GM21381 (cell line): ENCODE measurements around the gene B2M.
A peak's percentile ranks its signal among the peaks of the same experiment; 100 is the strongest.
"Not testable (repeated sequence)": the region's sequence is repeated elsewhere in the genome, so short reads cannot be mapped to it uniquely, and the experiment has no call there.

Source experiments
- ATAC-seq: cut with Tn5 transposase; IDR thresholded peaks from one replicate; pipeline ENCODE4 v1.9.1; 2021; ENCODE audit warnings: mild to moderate bottlenecking, moderate library complexity; ENCODE audit not compliant: unreplicated experiment

B2M gene

GRCh38 chr15:44697014-44697413, 14.3 kb upstream of the B2M start:
- ATAC-seq = no peak

GRCh38 chr15:44698641-44699040, 12.7 kb upstream of the B2M start:
- no peak for ATAC-seq

DNA sequence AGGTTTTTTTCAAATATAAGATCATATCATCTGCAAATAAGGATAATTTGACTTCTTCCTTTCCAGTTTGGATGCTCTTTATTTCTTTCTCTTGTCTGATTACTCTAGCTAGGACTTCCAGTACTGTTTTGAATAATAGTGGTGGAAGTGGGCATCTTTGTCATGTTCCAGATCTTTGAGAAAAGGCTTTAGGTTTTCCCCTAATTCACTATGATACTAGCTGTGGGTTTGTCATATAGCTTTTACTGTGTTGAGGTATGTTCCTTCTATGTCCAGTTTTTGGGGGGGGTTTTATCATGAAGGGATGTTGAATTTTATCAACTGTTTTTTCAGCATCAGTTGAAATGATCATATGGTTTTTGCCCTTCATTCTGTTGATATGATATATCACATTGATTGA, 10.6 kb upstream of the B2M start:
- ATAC-seq = not testable (repeated sequence)

GRCh38 chr15:44705986-44706385, 5.3 kb upstream of the B2M start:
- no peak for ATAC-seq

DNA sequence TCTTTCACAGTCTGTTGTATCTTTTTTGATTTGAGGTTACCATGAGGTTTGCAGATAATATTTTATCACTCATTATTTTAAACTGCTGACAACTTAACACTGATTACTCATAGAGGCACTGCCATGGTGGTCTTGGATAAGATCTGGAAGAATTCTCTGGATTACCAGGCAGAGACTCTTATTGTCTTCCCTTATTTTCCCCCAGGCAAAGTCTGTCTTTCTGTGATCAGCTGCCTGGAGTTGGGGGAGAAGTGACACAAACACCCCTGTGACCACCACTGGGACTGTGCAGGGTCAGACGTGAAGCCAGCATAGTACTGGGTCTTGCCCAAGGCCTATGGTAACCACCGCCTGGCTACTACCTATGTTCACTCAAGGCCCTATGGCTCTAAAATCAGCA, 4.9 kb upstream of the B2M start:
- ATAC-seq = no peak

GRCh38 chr15:44706946-44707636, 4.2 kb upstream of the B2M start:
- ATAC-seq = no peak

- no peak for ATAC-seq
Observed at GRCh38 chr15:44710236-44711095, 851 bp upstream of the B2M start.

DNA sequence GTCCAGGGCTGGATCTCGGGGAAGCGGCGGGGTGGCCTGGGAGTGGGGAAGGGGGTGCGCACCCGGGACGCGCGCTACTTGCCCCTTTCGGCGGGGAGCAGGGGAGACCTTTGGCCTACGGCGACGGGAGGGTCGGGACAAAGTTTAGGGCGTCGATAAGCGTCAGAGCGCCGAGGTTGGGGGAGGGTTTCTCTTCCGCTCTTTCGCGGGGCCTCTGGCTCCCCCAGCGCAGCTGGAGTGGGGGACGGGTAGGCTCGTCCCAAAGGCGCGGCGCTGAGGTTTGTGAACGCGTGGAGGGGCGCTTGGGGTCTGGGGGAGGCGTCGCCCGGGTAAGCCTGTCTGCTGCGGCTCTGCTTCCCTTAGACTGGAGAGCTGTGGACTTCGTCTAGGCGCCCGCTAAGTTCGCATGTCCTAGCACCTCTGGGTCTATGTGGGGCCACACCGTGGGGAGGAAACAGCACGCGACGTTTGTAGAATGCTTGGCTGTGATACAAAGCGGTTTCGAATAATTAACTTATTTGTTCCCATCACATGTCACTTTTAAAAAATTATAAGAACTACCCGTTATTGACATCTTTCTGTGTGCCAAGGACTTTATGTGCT, 527 bp downstream of the B2M start:
- peak; percentile 5 for ATAC-seq

DNA sequence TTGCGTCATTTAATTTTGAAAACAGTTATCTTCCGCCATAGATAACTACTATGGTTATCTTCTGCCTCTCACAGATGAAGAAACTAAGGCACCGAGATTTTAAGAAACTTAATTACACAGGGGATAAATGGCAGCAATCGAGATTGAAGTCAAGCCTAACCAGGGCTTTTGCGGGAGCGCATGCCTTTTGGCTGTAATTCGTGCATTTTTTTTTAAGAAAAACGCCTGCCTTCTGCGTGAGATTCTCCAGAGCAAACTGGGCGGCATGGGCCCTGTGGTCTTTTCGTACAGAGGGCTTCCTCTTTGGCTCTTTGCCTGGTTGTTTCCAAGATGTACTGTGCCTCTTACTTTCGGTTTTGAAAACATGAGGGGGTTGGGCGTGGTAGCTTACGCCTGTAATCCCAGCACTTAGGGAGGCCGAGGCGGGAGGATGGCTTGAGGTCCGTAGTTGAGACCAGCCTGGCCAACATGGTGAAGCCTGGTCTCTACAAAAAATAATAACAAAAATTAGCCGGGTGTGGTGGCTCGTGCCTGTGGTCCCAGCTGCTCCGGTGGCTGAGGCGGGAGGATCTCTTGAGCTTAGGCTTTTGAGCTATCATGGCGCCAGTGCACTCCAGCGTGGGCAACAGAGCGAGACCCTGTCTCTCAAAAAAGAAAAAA, 1.2 kb downstream of the B2M start:
- ATAC-seq = no peak

DNA sequence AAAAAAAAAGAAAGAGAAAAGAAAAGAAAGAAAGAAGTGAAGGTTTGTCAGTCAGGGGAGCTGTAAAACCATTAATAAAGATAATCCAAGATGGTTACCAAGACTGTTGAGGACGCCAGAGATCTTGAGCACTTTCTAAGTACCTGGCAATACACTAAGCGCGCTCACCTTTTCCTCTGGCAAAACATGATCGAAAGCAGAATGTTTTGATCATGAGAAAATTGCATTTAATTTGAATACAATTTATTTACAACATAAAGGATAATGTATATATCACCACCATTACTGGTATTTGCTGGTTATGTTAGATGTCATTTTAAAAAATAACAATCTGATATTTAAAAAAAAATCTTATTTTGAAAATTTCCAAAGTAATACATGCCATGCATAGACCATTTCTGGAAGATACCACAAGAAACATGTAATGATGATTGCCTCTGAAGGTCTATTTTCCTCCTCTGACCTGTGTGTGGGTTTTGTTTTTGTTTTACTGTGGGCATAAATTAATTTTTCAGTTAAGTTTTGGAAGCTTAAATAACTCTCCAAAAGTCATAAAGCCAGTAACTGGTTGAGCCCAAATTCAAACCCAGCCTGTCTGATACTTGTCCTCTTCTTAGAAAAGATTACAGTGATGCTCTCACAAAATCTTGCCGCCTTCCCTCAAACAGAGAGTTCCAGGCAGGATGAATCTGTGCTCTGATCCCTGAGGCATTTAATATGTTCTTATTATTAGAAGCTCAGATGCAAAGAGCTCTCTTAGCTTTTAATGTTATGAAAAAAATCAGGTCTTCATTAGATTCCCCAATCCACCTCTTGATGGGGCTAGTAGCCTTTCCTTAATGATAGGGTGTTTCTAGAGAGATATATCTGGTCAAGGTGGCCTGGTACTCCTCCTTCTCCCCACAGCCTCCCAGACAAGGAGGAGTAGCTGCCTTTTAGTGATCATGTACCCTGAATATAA, 2.0 kb downstream of the B2M start:
- ATAC-seq = no peak

DNA sequence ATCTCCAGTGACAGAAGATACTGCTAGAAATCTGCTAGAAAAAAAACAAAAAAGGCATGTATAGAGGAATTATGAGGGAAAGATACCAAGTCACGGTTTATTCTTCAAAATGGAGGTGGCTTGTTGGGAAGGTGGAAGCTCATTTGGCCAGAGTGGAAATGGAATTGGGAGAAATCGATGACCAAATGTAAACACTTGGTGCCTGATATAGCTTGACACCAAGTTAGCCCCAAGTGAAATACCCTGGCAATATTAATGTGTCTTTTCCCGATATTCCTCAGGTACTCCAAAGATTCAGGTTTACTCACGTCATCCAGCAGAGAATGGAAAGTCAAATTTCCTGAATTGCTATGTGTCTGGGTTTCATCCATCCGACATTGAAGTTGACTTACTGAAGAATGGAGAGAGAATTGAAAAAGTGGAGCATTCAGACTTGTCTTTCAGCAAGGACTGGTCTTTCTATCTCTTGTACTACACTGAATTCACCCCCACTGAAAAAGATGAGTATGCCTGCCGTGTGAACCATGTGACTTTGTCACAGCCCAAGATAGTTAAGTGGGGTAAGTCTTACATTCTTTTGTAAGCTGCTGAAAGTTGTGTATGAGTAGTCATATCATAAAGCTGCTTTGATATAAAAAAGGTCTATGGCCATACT, 4.0 kb downstream of the B2M start:
- ATAC-seq = no peak

DNA sequence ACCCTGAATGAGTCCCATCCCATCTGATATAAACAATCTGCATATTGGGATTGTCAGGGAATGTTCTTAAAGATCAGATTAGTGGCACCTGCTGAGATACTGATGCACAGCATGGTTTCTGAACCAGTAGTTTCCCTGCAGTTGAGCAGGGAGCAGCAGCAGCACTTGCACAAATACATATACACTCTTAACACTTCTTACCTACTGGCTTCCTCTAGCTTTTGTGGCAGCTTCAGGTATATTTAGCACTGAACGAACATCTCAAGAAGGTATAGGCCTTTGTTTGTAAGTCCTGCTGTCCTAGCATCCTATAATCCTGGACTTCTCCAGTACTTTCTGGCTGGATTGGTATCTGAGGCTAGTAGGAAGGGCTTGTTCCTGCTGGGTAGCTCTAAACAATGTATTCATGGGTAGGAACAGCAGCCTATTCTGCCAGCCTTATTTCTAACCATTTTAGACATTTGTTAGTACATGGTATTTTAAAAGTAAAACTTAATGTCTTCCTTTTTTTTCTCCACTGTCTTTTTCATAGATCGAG, 4.5 kb downstream of the B2M start:
- no peak for ATAC-seq

- ATAC-seq = no peak
Observed at GRCh38 chr15:44716983-44717602, 5.8 kb downstream of the B2M start.

DNA sequence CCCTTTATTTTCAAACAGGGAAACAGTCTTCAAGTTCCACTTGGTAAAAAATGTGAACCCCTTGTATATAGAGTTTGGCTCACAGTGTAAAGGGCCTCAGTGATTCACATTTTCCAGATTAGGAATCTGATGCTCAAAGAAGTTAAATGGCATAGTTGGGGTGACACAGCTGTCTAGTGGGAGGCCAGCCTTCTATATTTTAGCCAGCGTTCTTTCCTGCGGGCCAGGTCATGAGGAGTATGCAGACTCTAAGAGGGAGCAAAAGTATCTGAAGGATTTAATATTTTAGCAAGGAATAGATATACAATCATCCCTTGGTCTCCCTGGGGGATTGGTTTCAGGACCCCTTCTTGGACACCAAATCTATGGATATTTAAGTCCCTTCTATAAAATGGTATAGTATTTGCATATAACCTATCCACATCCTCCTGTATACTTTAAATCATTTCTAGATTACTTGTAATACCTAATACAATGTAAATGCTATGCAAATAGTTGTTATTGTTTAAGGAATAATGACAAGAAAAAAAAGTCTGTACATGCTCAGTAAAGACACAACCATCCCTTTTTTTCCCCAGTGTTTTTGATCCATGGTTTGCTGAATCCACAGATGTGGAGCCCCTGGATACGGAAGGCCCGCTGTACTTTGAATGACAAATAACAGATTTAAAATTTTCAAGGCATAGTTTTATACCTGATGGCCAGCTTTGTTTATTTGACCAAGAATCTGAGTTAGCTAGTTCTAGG, 7.0 kb downstream of the B2M start:
- no peak for ATAC-seq

DNA sequence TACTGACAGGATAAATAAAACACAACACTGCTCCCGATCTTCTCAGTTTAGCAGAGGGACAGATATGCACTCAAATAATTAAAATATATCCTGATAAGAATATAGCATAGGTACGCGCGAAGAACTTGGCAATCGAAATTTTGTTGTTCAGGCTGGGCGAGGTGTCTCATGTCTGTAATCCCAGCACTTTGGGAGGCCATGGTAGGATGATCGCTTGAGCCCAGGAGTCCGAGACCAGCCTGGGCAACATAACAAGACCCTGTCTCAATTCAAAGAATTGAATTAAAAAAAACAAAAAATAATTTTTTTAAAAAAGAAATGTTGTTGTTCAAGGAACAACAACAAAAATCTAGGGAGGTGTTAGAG, 7.6 kb downstream of the B2M start:
- ATAC-seq = no peak

DNA sequence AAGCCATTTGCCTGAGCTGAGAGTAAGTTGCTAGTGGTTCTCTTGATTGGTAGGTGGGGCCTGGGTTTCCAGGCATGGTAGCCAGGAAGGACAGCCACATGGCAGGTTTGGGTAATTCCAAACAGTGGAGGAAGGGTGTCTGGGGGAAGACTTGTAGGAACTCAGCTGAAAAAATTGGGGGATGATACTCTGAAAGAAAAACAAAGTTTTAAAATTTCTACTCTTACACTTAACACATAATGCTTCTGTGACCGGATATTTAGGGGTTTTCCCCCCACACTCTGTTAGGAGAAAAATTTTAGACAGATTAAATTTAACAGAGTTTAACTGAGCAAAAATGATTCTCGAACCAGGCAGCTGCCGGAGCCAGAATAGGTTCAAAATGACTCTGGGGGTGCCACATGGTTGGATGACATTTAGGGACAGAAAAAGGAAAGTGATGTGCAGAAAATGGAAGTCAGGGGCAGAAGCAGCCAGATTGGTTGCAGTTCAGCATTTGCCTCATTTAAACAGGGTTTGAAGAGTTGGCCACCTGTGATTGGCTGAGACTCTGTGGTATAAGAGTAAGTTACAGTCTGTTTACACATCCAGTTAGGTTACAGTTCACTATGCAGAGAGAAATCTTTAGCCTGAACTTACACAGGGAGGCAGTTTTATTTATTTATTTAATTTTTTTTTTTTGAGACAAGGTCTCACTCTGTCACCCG, 8.1 kb downstream of the B2M start:
- peak; percentile 46 for ATAC-seq

GRCh38 chr15:44720000-44720435, 8.7 kb downstream of the B2M start:
- ATAC-seq = not testable (repeated sequence)
